ENCODE measurements around the gene SEC24A.
"Not testable (repeated sequence)": the region's sequence is repeated elsewhere in the genome, so short reads cannot be mapped to it uniquely, and the experiment has no call there.

SEC24A gene

DNA sequence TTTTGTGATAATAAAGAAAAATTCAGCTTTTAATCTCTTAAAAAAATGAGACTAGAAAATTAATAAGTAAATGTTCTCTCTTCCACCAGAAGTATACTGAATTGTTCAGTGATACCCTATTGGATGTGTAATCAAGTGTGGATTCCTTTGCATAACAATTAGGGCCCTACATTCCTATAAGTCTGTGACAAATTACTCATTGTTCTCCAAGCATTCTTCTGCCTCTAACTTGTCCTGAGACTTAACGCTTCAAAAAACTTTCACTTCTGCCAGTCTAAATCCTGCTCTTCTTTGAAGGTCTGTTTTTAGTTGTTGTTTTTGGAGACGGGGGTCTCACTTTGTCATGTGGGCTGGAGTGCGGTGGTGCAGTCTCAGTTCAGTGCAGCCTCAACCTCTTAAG lies 100.8 kb downstream of the SEC24A start:
- no peak for FAIRE-seq

DNA sequence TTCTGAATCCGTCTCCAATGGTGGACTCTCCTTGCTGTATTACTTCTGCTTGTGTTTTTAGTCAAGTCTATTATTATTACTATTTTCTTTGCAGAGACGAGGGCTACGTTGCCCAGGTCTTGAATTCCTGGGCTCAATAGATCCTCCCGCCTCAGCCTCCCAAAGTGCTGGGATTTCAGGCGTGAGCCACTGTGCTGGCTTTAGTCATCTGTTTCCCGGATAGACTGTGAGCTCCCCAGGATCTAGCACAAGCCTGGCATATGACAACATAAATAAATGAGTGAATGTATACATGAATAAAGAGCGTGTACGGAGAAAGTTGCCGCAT lies 109.6 kb downstream of the SEC24A start:
- no peak for FAIRE-seq

DNA sequence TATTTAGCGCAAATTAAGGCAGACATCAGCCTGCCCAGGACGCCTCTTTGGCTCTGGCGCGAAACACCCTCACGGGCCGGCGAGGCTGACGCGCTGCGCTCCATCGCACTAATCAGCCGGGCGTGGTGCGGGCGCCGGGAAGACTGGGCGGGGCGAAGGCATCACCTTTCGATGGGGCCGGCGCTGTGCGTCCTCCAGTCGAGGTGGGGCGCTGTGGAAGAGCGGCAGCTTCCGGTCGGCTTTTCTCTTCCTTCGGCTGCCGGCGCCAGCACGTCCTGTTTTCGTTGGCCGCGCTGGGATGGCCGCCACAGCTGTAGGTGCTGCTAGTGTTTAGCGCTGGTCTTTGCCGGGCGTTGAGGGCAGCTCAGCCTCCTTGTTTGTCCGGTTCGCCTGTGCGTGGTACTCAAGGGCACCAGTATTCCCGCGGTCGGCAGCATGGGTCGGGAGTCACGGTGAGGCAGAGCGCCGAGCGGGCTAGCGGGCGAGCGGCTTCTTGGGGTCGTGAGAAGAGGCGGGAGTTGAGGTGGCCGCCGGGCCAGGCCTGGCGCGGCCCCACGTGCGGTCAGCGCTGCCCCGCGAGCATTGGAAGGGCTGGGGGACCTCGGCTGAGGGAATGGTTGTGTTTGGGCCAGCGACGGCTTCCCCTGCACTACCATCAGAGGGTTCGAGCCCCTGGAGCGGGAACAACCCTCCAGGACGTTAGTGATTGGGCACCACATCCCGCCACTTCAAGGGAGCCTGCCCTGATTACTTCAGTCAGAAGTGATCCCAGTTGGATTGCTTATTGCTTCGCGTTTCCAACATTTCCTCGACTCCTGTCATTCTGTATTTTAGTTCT lies 110.1 kb downstream of the SEC24A start, which contains the start of gene DDX46:
TSS of gene DDX46 (plus strand) at position 276 of the 838 bp plus-strand sequence. CDS start at position 436, 160 bp downstream.
- peak; percentile 43 for FAIRE-seq

DNA sequence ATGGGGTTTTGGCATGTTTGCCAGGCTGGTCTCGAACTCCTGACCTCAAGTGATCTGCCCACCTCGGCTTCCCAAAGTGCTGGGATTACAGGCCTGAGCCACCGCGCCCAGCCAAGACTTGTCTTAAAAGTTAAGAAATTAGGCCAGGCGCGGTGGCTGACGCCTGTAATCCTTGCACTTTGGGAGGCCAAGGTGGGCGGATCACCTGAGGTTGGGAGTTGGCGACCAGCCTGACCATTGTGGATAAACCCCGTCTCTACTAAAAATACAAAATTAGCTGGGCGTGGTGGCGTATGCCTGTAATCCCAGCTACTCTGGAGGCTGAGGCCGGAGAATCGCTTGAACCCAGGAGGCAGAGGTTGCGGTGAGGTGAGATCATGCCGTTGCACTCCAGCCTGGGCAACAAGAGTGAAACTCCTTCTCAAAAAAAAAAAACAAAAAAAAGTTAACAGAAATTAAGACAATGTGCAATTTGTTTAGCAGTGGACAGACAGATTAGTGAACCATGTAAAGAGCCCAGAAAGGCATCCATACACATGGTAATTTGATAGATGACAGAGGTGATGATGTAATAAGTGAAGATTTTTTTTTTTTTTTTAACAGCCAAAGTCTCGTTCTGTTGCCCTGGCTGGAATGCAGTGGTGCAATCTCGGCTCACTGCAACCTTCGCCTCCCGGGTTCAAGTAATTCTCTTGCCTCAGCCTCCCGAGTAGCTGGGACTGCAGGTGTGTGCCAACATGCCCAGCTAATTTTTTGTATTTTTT lies 119.1 kb downstream of the SEC24A start:
- FAIRE-seq: not testable (repeated sequence)

DNA sequence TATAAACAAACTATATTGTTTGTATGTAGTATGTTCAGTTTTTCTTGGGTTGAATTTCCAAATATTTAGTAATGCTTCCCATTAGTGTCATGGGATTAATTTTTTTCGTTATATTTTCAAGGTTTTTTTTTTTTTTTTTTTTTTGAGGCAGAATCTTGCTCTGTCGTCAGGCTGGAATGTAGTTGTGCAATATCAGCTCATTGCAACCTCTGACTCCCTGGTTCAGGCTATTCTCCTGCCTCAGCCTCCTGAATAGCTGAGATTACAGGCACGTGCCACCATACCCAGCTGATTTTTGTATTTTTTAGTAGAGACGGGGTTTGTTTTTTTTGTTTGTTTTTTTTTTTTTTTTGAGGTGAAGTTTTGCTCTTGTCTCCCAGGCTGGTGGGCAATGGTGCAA lies 120.6 kb downstream of the SEC24A start:
- peak; percentile 23 for FAIRE-seq

DNA sequence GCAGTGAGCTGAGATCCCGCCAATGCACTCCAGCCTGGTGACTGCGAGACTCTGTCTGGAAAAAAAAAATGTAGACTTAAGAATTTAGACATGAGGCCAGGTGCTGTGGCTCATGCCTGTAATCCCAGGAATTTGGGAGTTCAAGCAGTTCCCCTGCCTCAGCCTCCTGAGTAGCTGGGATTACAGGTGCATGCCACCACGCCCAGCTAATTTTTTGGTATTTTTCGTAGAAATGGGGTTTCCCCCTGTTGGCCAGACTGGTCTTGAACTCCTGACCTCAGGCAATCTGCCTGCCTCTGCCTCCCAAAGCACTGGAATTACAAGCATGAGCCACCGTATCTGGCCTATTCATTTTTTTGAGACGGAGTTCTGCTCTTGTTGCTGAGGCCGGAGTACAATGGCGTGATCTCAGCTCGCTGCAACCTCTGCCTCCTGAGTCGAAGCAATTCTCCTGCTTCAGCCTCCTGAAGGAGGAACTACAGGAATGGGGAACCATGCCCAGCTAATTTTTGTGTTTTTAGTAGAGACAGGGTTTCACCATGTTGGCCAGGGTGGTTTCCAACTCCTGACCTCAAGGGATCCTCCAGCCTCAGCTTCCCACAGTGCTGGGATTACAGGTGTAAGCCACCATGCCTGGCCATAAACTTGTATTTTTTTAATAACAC lies 124.0 kb downstream of the SEC24A start:
- FAIRE-seq: no peak

DNA sequence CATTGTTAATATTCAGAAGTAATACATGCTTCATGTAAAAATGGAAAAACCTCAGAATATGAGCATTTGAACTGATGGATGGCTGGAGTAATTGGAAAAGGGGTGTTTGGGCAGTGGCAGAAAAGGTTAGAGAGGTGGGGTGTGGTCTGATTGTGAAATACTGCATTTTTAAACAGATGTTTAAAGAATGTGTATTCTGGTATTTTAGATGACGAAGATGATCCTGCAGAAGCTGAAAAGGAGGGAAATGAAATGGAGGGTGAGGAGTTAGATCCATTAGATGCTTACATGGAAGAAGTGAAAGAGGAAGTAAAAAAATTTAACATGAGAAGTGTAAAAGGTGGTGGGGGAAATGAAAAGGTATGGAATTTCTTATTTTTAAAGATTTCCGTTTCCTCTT lies 128.8 kb downstream of the SEC24A start:
- FAIRE-seq: no peak

All from endometrium (tissue), 2 donors.